ELF-1 (cell line): ENCODE results near the gene PRDM4.
"Not testable (repeated sequence)": the region's sequence is repeated elsewhere in the genome, so short reads cannot be mapped to it uniquely, and the experiment has no call there.

Source experiments
- DNase-seq: peaks from one replicate; pipeline ENCODE4 v3.0.0-alpha.2; 2016; ENCODE audit warnings: low read depth, low spot score

Gene PRDM4

DNA sequence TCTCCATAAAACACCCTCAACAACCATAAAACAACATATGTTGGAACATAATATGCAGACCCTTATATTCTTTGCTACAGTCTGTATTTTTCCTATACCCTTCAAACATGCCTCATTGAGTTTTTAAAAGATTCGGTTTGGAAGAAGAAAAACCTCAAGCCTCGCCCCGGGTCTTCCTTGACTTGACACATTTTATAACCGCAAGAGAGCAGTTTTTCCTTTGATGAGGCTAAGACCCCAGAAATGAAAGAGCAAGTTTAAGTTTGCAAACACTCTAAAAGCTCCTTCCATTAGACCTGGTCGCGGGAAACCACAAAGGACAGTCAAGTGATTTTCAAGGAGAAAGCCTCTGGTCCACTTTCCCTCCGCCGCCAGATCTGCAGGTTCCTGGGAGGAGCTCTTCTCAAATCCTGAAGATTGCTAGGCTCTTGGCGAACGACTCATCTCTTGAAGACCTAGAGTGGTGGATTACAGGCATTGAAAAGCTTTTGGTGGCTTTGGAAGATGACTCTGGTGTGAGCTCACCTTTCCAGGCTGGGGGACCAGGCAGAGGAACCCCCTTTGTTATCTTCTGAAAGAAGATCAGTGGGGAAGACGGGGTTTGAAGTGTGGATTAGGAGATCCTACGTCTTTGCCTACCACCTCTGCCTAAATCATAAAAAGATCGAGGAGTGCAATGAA lies 13.6 kb upstream of the PRDM4 start, which contains the start of gene ASCL4:
TSS of gene ASCL4 (plus strand) at position 356 of the 681 bp plus-strand sequence. CDS start 515 bp downstream, outside the sequence.
- DNase-seq: peak; percentile 12

DNA sequence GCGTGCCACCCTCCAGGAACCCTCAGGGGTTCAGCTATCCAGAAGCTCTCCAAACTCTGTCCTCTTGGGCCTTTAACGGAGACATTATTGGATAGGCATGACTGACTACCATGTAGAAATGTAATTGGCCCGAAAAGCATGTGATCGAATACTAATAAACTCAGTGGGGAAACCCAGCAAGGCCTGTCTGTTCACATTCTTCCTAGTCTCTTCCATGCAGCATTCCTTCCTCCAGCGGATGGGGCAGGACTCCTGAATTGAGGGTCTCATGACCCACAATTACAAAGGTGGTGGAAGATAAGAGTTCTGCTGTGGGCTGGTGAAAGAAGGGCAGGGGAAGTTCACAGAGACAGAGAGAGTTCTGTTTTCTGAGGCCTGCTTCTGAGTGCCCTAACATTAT lies 6.5 kb upstream of the PRDM4 start:
- DNase-seq: peak; percentile 8

DNA sequence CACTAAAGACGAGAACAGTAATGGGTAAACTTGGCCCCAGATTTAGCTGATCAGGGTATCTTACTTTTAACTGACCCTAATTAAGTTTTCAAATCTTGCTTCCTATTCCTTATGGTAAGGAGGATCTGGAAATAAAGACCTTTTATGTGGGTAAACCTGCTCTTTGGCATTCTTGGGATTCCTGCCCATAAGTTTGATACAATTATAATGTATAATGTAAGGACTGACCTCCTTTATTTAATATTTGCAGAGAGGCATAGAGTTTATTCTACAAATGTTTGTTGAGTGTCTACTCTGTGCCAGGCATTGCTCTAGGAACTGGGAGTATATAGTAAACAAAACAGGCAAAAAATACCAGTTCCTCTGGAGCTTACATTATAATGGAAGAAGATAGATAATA lies 4.4 kb upstream of the PRDM4 start:
- no peak for DNase-seq

DNA sequence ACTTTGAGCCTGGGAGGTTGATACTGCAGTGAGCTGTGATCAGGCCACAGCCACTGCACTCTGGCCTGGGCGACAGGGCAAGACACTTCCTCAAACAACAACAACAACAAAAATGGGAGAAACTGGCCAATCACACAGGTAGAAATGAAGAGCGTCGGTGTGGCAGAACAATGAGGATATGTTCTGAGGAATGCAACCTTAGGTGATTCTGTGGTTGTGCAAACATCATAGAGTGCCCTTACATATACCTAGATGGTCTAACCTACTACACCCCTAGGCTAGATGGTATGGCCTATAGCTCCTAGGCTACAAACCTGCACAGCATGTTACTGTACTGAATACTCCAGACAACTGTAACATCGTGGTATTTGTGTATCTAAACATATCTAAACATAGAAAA lies 3.7 kb upstream of the PRDM4 start:
- no peak for DNase-seq

DNA sequence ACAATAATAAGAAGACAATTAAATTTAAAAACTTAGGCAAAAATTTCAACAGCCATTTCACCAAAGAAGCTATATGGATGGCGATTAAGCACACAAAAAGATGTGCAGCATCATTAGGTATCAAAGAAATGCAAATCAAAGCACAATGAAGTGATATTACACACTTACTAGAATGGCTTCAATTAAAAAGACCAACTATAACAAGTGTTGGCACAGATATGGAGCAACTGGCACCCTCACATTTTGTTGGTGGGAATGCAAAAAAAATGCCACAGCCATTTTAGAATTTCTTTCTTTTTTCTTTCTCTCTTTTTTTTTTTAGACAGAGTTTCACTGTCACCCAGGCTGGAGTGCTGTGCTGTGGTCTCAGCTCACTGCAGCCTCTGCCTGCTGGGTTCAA lies 1.9 kb upstream of the PRDM4 start:
- no peak for DNase-seq

DNA sequence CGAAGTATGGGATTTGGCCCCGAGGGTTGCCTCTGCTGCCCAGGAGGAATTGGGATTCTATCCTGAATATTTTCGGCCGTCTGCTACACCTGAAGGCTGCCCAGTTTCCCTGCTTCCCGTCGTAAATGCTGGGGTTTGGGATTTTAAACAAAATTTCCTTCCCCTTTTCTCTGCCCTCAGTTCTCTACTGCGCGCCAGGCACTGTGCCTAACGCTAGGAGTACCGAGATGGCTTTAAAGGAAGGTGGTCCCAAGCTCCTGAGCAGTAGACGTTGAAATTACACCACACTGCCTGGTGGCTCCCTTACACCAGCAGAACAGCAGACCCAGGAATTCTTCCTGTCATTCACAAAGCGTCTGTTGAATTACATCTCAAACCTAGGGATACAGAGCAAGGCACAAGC lies 566 bp upstream of the PRDM4 start:
- no peak for DNase-seq

DNA sequence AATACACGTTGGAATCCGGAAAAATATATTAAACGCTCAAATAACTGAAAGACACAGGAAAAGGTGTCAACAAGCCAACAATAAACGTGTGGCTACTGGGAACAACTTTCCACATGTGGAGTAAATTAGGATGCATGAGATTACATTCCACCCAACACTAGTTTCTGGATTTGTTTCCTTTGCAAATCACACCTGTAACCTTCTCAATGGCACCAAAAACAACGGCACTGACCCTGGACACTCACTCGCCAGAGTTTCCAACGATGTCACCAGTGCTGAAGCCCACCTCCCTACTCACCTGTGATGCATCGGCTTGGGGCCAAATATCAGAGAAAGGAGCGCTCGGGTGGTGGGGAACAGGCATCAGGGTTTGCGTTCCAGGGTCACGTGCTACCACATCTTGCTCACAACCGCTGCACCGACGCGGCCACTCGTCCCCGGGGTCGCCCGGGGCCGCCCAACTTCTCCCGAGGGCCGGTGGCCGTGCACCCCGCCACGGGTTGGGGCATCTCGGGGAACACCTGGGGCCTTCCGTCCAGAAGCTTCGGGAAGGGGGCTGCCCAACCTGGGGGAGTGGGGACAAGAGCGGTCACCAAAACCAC lies 629 bp downstream of the PRDM4 start:
- DNase-seq: peak; percentile 74

DNA sequence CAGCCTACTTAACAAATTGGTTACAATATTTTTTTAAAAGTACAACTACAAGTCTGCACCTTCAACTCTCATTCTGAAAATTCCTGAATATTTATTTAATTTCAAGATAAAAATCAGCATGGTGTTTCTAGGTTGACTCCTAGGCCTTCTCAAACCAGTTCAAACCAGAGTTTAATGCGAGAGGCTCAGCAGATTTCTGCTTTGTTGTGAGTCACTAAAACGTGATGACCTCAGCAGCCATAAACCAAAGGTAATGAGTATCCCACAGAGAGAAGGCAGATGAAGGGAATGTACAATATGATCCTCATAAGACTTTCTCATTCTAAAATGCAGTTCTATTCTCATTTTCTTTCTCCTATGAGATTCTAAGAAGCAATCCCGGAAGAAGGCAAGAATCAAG lies 1.5 kb downstream of the PRDM4 start:
- peak; percentile 67 for DNase-seq

DNA sequence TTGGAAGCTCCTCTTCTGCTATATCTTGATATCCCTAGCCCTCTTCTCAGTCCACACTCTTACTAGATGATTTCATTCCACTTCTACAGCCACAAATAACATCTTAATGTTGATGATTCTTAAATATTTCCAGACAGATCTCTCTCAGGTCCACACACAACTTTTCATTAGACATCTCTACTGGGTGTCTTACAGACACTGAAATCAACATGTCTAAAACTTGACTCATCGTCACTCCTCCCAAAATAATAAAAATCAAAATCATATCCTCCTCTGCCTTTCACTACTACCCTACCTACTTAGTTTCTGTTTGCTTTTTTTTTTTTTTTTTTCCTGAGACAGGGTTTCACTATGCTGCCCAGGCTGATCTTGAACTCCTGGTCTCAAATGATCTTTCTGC lies 11.9 kb downstream of the PRDM4 start:
- no peak for DNase-seq

DNA sequence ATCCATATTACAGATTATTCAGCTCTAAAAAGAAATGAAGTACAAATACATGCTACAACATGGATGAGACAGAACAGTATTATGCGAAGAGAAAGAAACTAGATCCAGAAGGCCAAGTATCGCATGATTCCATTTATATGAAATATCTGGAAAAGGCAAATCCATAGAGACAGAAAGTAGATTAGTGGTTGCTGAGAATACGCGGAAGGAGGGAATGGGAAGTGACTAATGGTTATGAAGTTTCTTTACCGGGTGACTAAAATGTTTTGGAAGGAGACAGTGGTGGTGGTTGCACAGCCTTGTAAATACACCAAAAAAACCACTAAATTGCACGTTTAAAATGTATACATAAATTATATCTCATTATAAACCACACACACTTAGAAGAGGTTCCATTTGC lies 12.5 kb downstream of the PRDM4 start:
- DNase-seq: no peak

DNA sequence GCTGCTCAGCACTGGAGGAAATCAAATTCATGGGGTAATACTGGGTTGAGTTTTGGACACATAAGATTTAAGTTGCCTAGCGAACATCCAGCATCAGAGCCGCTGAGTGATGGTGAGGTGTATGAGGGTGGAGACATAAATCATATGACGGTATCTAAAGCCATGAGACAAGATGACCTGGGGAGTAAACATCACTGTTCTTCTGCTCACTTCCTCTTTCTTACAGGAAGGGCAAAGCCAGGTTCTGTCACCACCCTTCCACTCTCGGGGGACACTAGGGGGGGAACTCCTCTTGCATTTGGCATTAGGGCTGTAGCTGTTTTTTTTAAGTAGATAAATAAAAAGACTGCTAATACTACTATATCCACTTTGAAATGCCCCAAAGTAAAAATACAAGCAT lies 24.0 kb downstream of the PRDM4 start:
- no peak for DNase-seq

DNA sequence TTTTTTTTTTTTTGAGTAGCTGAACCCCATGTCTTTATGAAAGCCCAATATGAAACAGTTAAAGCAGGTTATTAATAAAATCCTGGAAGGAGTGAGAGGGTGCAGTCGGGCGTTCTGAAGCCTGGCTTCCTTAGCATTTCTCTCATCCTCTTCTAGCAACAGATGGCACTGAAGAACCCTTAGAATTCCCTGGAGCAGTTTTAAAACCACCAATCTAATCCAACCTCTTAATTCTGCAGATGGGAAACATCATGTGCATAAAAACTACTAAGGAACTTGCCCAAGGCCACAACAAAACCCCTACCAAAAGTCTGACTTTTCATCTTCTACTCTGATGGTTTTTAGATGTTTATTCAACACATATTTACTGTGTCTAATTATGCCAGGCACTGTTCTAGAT lies 25.2 kb downstream of the PRDM4 start:
- no peak for DNase-seq

DNA sequence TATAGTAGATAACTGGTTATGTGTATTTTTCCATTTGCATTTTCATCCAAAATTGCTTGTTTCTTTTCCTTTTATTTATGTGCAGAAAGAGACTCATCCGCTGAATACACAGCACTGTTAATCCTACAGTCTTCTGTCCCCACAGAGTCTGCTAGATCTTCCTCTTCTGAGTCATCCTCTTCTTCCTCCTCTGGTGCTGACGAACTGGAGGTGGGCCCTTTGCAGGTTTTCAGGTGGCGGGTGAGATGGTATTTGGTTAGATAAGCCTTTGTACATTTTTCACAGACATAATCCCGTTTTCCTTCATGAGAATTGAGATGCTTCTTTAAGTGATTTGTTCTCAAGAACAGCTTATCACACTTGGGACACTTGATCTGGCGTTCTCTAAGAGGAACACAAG lies 26.8 kb downstream of the PRDM4 start:
- DNase-seq: no peak

DNA sequence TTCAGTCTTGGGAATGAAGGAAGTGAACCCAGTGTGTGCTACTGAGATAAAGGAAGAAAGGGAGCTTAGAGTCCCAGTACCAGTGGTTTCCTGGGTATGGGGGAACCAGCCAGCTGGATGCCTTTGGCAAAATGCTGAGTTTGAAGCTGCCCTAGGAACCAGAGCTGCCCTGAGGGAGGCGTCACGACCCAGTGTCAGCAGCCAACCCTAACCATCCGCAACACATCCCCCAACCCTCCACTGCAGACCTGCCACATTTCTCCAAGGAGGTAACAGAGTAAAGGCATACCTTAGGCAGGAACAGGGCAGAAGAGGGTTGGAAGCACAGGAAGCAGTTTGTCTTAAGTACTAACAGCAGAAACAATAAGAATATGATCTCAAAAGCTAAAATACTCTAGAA lies 28.6 kb downstream of the PRDM4 start:
- peak; percentile 5 for DNase-seq

DNA sequence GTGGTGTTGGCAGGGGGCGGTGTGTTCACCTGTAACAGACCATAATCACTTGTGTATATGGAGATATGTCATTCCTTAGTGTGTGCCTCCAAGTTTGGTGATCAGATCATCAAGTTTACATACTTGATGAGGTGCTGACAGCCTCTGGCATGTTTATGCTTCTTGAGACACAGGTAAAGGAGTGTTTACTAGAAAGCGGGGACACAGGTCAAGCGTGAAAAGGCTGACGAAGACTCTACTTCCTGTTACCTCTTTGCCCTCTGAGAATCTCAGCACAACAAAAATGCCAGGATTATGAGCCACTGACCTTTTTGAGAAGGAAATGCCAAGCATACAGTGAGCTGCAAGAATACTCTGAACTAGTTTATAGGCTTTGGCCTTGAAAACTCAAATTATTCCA lies 29.6 kb downstream of the PRDM4 start:
- no peak for DNase-seq

DNA sequence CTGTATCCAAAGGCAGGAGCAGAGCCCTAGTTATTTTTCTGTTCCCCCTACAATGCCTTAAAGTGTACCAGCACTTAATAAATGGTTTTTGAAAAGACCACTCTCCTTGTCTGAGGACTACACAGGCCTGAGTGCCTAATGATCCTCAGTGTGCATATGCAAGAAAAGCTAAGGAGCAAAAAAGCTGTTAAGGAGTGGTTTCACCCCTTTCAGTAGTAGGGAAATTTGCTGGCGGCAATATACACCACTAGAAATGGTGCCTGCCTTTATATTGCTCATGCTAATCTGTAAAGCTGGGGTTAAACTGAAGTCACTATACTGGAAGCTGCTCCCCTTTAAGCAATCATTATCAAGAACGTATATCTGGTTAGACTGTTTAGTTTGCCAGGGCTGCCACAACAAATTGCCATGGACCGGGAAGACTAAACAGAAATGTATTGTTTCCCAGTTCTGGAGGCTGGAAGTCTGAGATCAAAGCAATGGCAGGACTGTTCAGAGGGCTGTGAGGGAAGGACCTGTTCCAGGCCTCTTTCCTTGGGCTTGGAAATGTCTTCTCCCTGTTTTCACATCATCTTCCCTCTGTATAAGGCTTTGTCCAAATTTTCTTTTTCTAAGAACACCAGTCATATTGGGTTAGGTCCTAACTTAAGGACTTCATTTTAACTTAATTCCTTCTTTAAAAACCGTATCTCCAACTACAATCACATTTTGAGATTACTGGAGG lies 30.2 kb downstream of the PRDM4 start:
- DNase-seq: no peak

DNA sequence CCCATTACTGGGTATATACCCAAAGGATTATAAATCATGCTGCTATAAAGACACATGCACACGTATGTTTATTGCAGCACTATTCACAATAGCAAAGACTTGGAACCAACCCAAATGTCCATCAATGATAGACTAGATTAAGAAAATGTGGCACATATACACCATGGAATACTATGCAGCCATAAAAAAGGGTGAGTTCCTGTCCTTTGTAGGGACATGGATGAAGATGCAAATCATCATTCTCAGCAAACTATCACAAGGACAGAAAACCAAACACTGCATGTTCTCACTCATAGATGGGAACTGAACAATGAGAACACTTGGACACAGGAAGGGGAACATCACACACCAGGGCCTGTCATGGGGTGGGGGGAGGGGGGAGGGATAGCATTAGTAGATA lies 33.2 kb downstream of the PRDM4 start:
- DNase-seq: not testable (repeated sequence)

DNA sequence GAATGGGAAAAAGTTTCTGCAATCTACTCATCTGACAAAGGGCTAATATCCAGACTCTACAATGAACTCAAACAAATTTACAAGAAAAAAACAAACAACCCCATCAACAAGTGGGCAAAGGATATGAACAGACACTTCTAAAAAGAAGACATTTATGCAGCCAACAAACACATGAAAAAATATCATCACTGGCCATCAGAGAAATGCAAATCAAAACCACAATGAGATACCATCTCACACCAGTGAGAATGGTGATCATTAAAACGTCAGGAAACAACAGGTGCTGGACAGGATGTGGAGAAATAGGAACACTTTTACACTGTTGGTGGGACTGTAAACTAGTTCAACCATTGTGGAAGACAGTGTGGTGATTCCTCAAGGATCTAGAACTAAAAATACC lies 33.6 kb downstream of the PRDM4 start:
- DNase-seq: not testable (repeated sequence)

DNA sequence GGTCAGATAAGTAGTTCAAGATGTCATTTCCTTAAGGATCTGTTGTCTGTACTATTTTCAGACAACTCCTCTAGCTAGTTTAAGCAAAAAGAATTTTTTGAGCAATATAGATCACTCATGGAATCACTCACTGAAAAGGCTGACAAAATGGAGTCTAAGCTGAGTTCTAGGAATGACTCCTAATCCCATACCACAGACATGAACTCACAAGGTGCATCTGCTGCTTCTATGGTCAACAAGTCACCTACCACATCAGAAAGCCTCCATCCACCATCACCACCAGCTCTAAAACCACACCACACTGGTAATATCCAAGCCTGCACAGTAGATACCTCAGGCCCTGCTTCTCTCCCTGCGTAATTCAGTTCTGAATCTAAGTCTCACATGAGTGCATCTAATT lies 42.3 kb downstream of the PRDM4 start:
- no peak for DNase-seq

DNA sequence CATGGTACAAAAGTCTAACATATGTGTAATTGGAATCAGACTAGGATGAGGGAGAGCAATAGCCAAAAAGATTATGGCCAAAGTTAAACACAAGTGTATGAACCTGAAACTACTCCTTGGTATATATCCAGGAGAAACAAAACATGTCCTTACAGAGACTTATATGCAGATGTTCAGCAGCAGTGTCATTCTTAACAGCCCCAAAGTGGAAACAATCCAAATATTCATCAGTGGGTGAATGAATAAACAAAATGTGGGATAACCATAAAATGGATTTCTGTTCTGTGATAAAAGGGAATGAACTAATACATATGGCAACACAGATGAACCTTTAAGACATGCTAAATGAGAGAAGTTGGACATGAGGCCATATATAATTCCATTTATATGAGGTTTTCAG lies 45.2 kb downstream of the PRDM4 start:
- DNase-seq: no peak

DNA sequence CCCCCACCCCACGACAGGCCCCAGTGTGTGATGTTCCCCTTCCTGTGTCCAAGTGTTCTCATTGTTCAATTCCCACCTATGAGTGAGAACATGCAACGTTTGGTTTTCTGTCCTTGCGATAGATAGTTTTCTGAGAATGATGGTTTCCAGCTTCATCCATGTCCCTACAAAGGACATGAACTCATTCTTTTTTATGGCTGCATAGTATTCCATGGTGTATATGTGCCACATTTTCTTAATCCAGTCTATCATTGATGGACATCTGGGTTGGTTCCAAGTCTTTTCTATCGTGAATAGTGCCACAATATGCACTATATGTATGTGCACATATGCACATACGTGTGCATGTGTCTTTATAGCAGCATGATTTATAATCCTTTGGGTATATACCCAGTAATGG lies 55.4 kb downstream of the PRDM4 start:
- DNase-seq: not testable (repeated sequence)

DNA sequence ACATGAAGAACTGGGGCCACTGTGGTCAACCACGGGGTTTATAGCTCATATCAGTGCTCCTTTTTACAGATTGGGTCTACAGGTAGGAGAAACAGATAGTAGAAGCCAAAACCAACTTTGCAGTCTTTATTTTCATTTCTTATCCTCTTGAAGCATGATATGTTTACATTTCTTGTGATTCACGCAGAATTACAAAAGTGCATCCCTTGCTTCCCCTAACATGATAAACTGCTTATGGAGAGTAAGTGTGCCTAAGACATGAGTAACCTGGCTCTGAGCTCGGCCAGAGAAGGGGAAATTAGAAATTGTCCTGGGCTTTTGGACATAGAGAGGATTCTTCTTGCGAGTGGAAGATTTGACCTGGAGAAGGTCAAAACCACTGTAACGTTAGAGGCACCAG lies 56.9 kb downstream of the PRDM4 start:
- DNase-seq: no peak

DNA sequence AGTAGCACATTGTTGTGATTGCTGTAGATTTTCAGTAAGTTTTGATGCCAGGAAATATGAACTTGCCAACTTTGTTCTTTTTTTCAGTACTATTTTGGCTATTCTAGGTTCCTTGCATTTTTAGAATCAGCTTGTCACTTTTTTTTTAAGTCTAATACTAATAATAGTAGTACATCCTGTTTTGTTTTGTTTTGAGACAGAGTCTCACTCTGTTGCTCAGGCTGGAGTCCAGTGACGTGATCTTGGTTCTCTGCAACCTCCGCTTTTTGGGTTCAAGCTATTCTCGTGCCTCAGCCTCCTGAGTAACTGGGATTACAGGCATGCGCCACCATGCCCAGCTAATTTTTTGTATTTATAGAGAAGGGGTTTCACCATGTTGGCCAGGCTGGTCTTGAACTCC lies 58.8 kb downstream of the PRDM4 start:
- DNase-seq: no peak
